ENCODE data around the gene LMCD1. TPM values are rescaled to one million over a fixed set of nuclear protein-coding genes. Genes with fewer than 3 reads are reported as not detected.

Gene LMCD1
- total and polyA plus RNA-seq, 2 donors (not counting 1 experiment from before 2014, with no cell fraction given): 60.1 to 137 TPM

DNA sequence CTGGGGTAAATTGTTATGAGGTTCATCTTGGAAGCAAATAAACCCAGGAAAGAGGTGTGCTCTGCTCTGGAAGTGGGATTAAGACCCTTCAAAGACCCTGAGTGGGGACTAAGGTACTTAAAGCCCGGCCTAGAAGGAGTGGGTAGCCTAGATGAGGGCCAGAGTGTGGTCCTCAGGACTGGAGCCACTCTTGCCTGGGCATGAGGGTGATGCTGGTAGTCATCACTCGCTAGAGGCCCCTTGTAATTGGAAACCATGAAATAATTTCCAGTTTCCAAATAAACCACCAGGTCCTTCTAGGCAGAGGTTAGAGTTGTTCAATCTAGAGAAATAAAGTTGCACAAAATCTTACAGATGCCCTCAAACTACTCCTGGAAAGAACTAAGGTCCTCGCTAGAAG lies 15.2 kb upstream of the LMCD1 start:
- TF ChIP-seq, protein P1, sequence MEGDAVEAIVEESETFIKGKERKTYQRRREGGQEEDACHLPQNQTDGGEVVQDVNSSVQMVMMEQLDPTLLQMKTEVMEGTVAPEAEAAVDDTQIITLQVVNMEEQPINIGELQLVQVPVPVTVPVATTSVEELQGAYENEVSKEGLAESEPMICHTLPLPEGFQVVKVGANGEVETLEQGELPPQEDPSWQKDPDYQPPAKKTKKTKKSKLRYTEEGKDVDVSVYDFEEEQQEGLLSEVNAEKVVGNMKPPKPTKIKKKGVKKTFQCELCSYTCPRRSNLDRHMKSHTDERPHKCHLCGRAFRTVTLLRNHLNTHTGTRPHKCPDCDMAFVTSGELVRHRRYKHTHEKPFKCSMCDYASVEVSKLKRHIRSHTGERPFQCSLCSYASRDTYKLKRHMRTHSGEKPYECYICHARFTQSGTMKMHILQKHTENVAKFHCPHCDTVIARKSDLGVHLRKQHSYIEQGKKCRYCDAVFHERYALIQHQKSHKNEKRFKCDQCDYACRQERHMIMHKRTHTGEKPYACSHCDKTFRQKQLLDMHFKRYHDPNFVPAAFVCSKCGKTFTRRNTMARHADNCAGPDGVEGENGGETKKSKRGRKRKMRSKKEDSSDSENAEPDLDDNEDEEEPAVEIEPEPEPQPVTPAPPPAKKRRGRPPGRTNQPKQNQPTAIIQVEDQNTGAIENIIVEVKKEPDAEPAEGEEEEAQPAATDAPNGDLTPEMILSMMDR (conservative IDR thresholded peaks at IDR 0.05 in 1 of 2, IDR thresholded peaks at IDR 0.05 in 1 of 2; ENCODE audit: low read depth in 1 of 2, low read length in 2 of 2): no peak
- TF ChIP-seq EZH2 (IDR thresholded peaks at IDR 0.05; ENCODE audit: low read length, missing control alignments): no peak
- H3K4me1 ChIP-seq (ENCODE audit: control insufficient read depth, extremely low read depth, insufficient read depth, low read length): peaks cover 22% of the 10 kb centered on the region
- no peaks in the 10 kb centered on the region for H3K9me3 ChIP-seq (ENCODE audit: control insufficient read depth, insufficient read depth, low read depth, low read length)

DNA sequence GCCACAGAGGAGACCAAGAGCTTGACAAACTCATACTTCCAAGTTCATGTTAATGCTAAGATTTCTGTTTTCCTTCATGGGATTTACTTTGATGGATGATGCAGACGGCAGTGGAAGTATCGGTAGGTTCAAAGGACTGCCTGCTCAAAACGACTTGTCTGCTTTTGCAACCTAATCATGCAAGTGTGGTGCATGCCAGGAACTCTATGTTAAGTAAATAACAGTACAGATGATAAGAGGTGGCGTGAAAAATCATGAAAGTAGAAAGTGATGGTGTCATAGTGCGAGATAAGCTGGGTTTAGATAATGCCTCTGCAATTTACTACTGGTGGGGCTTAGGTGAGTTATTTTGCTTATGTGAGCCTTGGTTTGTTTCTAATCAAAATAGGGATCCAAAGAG lies 14.7 kb upstream of the LMCD1 start:
- peaks cover 22% of the 10 kb centered on the region for H3K4me1 ChIP-seq (ENCODE audit: control insufficient read depth, extremely low read depth, insufficient read depth, low read length)
- H3K9me3 ChIP-seq (ENCODE audit: control insufficient read depth, insufficient read depth, low read depth, low read length): no peaks in the 10 kb centered on the region
- no peak overlapping the region for H3K27ac ChIP-seq (ENCODE audit: insufficient read depth, low read length)
- no peak overlapping the region for H2AFZ ChIP-seq (ENCODE audit: low read length)
- H3K79me2 ChIP-seq (ENCODE audit: control insufficient read depth, insufficient read depth, low read length): no peaks in the 10 kb centered on the region
- no peaks in the 10 kb centered on the region for H3K36me3 ChIP-seq (ENCODE audit: control insufficient read depth, insufficient read depth, low read length)
- H3K4me2 ChIP-seq (ENCODE audit: extremely low read depth, insufficient read depth, low read length): no peak overlapping the region
- H3K4me3 ChIP-seq (replicated peaks in 1 of 4; ENCODE audit: control extremely low read depth in 1 of 4, insufficient read depth in 1 of 4, low read depth in 3 of 4, low read length in 4 of 4): no peak overlapping the region
- H3K9ac ChIP-seq (ENCODE audit: insufficient read depth, low read length): no peak overlapping the region
- peak in 1 of 2 donors; percentile 42 for DNase-seq (ENCODE audit: low read depth in 2 of 2)
- H3K27me3 ChIP-seq (ENCODE audit: control insufficient read depth, insufficient read depth, low read length): no peaks in the 10 kb centered on the region
- H4K20me1 ChIP-seq (ENCODE audit: control insufficient read depth, extremely low read depth, insufficient read depth, low read length): no peaks in the 10 kb centered on the region
- TF ChIP-seq, protein P1 (conservative IDR thresholded peaks at IDR 0.05 in 1 of 2, IDR thresholded peaks at IDR 0.05 in 1 of 2; ENCODE audit: low read depth in 1 of 2, low read length in 2 of 2): no peak
- no peak for TF ChIP-seq EZH2 (IDR thresholded peaks at IDR 0.05; ENCODE audit: low read length, missing control alignments)

More for the DNA sequence above, 15.2 kb upstream of the LMCD1 start:
- DNase-seq (ENCODE audit: low read depth in 2 of 2): no peak
- H3K27me3 ChIP-seq (ENCODE audit: control insufficient read depth, insufficient read depth, low read length): no peaks in the 10 kb centered on the region
- no peak overlapping the region for H3K4me2 ChIP-seq (ENCODE audit: extremely low read depth, insufficient read depth, low read length)
- H3K79me2 ChIP-seq (ENCODE audit: control insufficient read depth, insufficient read depth, low read length): no peaks in the 10 kb centered on the region
- H3K9ac ChIP-seq (ENCODE audit: insufficient read depth, low read length): no peak overlapping the region
- H3K36me3 ChIP-seq (ENCODE audit: control insufficient read depth, insufficient read depth, low read length): no peaks in the 10 kb centered on the region
- H4K20me1 ChIP-seq (ENCODE audit: control insufficient read depth, extremely low read depth, insufficient read depth, low read length): no peaks in the 10 kb centered on the region
- H3K27ac ChIP-seq (ENCODE audit: insufficient read depth, low read length): no peak overlapping the region
- H2AFZ ChIP-seq (ENCODE audit: low read length): no peak overlapping the region
- no peak overlapping the region for H3K4me3 ChIP-seq (replicated peaks in 1 of 4; ENCODE audit: control extremely low read depth in 1 of 4, insufficient read depth in 1 of 4, low read depth in 3 of 4, low read length in 4 of 4)

GRCh38 chr3:8488411-8488810 lies 13.2 kb upstream of the LMCD1 start:
- Histone ChIP-seq H3K27ac (ENCODE audit: insufficient read depth, low read length) (no peak overlapping the region), H3K79me2 (ENCODE audit: control insufficient read depth, insufficient read depth, low read length) (no peaks in the 10 kb centered on the region), H3K9ac (ENCODE audit: insufficient read depth, low read length) (no peak overlapping the region), H3K4me1 (ENCODE audit: control insufficient read depth, extremely low read depth, insufficient read depth, low read length) (peaks cover 17% of the 10 kb centered on the region), H3K27me3 (ENCODE audit: control insufficient read depth, insufficient read depth, low read length) (no peaks in the 10 kb centered on the region), H3K36me3 (ENCODE audit: control insufficient read depth, insufficient read depth, low read length) (no peaks in the 10 kb centered on the region), H4K20me1 (ENCODE audit: control insufficient read depth, extremely low read depth, insufficient read depth, low read length) (no peaks in the 10 kb centered on the region), H3K4me2 (ENCODE audit: extremely low read depth, insufficient read depth, low read length) (no peak overlapping the region), H3K9me3 (ENCODE audit: control insufficient read depth, insufficient read depth, low read depth, low read length) (no peaks in the 10 kb centered on the region), H3K4me3 (replicated peaks in 1 of 4; ENCODE audit: control extremely low read depth in 1 of 4, insufficient read depth in 1 of 4, low read depth in 3 of 4, low read length in 4 of 4) (no peak overlapping the region), H2AFZ (ENCODE audit: low read length) (no peak overlapping the region)
- DNase-seq (ENCODE audit: low read depth in 2 of 2): peak in 1 of 2 donors; percentile 59
- TF ChIP-seq EZH2 (IDR thresholded peaks at IDR 0.05; ENCODE audit: low read length, missing control alignments): no peak
- TF ChIP-seq, protein P1 (conservative IDR thresholded peaks at IDR 0.05 in 1 of 2, IDR thresholded peaks at IDR 0.05 in 1 of 2; ENCODE audit: low read depth in 1 of 2, low read length in 2 of 2): no peak
